GM19468 (cell line): Measurements from ENCODE around the gene FBXO10.
"Not testable (repeated sequence)": the region's sequence is repeated elsewhere in the genome, so short reads cannot be mapped to it uniquely, and the experiment has no call there.

Source experiments
- ATAC-seq: cut with Tn5 transposase; IDR thresholded peaks from one replicate; pipeline ENCODE4 v1.9.1; 2021; ENCODE audit warnings: mild to moderate bottlenecking, moderate library complexity, moderate number of reproducible peaks; ENCODE audit not compliant: unreplicated experiment; ENCODE audit errors: extremely low read depth

Gene FBXO10

DNA sequence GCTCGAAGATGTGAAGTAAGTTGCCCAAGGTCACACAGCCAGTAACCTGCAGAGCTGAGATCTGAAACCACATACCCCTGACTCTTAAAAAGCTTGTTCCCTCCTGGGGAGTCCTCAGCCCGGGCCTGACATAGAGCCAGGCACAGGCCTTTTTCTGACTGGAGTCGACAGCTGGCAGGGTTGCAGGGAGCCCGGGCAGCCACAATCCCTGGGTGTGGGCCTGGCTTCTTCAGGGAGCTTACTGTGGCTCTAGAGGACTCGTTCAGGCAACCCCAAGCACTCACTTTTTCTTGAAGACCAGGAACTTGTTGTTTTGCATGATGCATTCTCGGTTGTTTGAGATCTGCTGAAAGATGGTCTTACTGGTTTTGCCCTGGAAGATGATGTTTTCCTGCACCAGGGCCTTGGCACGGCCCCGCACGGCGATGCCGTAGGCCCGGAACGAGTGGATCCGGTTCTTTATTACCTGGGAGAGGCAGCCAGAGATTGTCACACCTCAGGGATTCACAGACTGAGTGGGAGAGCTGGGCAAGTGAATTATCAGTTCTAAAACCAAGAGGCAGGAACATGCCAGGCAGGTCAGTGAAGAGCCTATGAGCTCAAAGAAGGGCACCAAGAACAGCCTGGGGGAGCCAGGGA is 60.4 kb downstream of the FBXO10 start:
- no peak for ATAC-seq

DNA sequence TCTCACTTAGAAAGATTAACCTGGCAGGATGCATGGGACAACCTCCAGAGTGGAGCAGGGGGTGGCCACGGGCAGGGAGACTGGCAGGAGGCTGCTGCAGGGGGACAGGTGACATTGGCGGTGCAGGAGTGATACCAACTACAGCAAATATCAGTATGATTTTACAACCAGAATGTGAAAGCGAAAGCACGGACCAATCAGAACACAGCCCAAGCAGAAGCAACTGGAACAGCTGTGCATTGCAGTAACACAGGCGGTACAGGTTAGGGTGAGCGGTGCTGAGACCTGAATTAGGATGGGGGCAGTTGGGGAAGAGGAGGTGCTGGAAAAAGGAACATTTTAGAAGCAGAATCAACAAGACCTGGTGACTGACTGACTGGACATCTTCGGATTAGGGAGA is 61.2 kb downstream of the FBXO10 start:
- ATAC-seq, result no peak

DNA sequence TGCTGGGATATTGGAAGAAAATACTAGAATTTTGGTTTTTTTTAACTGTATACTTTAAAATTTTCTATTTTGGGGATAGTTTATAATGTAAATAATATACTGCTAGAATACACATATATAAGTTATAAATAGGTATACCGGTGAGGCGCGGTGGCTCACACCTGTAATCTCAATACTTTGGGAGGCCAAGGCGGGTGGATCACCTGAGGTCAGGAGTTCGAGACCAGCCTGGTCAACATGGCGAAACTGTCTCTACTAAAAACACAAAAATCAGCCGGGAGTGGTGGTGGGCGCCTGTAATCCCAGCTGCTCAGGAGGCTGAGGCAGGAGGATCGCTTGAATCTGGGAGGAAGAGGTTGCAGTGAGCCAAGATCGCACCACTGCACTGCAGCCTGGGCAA is 61.8 kb downstream of the FBXO10 start:
- not testable (repeated sequence) for ATAC-seq

DNA sequence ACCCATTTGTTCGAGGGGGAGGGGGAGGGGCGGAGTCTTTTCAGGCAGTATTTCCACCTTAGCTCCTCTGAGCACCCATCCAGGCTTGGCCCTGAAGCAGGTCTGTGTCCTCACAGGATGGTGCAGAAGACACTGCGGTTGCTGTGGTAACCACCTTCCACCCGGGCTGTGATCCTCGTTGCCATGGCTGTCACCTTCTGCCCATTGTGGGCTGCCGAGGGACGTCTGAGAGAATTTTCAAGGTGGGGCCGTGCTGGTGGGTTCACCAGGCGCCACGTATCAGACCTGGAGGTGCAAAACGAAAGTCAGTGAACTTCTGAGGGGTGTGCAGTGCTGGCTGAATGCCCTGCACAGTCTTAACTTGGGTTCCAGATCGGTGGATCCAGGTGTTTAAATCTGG is 63.7 kb downstream of the FBXO10 start:
- no peak for ATAC-seq

DNA sequence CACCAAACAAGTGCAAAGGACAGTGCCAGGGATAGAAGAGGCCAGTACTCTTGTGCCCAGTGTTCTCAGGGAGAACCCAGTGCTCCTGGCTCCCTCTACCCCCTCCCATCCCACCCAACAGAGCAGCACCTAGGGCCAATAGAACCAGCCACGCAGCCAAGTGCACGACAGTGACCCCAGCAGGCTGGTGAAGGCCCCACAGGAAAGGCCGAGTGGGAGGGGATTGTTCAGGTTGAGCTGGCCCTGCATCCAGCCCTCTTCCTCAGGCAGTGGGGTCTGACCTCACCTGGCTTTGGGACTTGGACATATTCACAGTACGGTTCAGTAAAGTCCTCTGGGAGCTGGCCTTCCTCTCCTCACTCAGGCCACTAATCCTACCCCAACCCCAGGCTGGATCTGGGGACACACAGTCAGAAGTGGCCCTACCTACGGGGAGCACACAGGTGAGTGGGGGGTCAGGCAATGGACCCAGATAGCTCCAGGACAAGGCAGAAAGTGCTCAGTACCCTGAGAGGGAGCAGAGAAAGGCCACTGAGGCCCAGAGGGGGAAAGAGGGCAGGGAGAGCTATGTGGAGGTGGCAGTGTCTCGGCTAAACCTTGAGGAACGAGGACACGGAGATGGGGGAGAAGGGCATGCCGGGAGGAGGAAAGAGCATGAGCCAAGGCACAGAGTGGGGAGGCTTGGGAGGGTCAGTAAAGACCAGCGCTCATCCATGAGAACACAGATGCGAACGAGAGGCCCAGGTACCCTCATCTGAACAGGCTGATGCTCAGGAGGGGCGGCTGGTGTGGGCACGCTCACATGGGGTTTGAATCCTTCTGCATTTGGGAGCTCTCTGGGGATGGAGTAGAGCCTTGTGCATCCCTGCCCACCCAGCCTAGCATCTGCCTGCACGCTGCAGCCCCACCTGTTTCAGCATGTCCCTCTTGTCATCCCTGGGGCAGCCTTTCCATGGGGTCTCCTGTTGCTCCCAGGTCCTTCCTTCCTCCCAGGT is 64.9 kb downstream of the FBXO10 start:
- ATAC-seq, result no peak

DNA sequence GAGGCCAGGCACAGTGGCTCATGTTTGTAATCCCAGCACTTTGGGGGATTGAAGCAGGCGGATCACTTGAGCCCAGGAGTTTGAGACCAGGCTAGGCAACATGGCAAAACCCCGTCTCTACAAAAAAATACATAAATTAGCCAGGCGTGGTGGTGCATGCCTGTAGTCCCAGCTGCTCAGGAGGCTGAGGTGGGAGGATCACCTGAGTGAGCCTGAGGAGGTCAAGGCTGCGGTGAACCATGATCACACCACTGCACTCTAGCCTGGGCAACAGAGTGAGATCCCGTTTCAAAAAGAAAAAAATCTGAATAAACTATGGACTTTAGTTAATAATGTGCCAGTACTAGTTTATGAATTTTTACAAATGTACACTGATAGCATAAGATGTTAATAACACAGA is 66.1 kb downstream of the FBXO10 start:
- not testable (repeated sequence) for ATAC-seq

DNA sequence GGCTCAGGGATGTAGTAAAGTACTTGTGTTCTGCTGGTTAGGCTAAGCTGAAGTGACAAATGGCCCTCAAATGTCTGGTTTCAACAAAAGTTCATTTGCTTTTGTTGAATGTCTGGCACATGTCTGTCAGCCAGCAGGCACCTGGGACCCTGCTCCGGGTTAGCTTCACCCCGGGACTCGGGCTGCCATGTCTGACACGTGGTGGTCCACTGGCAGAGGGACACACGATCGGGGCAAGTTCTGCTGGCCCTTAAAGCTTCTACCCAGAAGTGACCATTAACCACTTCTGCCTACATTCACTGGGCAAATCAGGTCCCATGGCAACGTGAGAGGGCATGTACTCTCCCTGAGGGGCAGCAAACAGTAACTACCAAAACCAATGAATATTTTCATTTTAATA is 66.6 kb downstream of the FBXO10 start:
- ATAC-seq, result no peak

DNA sequence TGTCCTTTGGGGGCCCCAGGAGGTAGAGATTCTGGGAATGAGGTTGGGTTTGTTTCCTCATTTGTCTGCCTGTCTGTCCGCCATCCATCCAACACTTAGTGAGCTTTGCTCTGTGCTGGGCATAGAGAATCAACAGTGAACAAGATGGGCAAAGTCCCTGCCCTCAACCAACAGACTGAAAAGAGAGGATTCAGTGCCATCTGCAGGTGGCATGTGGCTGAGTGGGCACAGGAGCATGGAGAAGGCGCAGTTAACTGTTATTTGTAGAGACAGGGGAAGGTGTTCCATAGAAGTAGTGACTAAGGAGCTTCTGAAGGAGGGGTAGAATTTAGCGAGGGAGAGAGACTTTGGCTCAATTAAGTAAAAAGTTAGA is 67.4 kb downstream of the FBXO10 start:
- ATAC-seq, result no peak

DNA sequence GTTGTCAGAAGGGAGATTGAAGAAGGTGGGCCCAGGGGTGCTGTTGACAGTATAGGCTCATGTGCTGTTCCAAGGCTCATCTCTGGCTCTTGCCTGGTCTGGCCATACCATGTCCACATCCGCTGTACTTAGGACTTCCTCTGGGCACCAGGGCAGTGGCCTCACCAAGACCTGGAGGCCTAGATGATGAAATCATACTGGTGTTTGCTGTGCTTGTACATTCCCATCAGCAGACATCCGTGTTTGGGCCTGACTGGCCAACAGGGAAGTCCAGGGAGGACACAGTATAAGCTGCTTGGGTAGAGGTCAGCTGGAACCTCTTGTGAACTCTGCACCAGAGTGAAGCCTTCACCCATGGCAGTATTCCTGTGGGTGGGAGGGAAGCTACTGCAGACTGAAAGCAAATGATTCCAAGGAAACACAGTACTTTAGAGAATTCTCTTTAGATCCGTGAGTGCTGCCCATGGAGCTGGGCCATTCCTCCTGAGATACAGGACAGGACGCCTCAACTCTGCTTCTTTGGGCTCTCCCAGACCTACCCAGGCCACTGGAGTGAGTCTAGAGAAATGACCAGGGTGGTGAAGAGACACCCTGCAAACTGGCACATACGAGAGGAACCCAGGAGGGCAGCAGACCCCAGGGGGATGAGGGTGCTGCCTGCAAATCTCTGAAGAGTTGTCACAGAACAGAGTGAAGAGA is 67.9 kb downstream of the FBXO10 start:
- ATAC-seq, result no peak

DNA sequence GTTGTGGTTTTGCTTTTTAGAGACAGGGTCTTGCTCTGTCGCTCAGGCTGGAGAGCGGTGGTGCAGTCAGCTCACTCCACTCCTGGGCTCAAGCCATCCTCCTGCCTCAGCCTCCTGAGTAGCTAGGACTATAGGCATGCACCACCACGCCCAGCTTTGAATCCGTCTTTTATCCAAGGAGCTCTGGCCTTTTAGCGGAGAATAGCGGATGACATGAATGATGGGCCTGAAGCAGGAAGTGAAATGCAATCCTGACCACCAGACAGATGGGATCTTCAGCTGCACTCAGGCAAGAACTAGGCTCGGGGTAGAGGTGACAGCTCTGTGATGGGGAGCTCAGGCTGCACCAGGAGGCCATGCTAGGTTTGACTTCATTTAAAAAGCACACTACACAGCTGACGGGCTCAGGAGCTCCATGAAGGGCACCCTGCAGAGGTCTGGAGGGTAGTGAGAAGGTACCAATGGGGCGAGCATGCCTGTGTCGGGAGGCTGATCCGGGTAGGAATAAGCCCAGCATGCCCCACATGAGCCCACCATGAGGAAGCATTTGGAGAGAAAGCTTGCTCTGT is 68.5 kb downstream of the FBXO10 start:
- no peak for ATAC-seq

DNA sequence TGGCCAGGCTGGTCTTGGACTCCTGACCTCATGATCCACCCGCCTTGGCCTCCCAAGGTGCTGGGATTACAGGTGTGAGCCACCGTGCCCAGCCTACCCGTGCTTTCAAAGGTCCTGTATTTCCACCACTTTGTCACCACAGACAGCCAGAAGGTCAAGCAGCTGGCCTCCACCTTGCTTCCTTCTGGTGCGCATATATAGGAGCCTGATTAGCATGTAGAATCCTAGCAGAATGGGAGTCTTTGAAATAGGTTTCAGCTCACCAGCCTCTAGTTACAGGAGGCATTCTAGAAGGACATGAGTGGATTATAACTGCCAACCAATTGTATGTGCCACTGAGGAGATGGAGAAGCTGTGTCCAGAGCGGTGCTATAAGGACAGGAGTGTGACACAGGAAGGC is 71.6 kb downstream of the FBXO10 start:
- ATAC-seq, result no peak

DNA sequence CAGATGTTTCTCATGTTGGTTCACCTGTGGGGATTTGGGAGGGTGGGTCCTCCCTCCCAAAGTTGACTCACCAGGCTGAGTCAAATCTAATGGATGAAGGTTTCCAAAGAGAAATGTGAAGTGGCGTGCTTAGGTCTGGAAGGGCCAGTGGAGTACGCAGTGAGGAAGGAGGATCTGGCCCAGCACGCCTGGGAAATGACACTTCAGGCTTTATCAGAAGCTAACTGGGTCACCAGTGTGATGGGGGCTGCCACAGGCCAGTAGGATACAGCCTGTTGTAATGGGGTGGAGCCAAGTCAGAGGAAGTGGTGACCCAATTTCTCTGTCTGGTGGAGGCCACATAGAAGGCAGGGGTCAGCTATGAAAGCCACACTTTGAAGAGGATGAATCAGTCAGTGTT is 72.4 kb downstream of the FBXO10 start:
- ATAC-seq, result no peak

DNA sequence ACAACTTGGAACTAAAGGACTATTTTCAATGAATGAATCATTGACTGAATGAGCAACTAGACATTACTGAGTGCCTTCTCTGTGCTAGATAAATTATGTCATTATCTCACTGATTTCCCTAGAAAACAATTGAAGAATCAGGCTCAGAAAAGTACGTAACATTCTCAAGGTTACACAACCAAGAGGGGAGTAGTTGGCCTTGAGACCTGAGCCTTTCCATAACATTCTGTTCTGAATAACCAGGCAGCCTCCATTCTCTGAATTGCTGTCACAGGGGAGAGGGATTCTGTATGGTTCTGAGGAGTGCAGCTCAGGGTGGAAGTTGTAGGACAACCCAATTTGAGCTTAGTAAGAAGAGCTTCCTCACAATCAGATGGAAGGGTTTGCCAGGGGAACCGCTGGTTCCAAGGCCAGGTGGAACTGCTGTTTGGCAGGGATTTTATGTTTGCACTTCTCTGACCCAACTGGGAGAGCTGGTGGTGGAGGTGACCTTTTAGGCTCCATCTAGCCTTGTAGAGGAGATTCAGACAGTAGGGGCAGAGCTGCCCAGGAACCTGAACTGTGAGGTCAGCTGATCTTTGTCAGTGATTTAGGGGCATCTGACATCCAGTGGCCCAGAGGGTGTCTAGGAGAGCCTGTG is 74.1 kb downstream of the FBXO10 start:
- no peak for ATAC-seq

DNA sequence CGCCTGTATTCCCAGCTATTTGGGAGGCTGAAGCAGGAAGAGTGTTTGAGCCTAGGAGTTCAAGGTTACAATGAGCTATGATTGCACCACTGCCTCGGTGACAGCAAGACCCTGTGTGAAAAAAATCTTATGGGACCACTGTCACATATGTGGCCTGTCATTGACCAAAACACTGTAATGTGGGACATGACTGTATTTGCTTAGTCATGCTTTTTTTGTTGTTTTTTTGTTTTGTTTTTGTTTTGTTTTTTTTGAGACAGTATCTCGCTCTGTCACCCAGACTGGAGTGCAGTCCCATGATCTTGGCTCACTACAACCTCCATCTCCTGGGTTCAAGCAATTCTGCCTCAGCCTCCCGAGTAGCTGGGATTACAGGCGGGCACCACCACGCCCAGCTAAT is 76.9 kb downstream of the FBXO10 start:
- no peak for ATAC-seq

DNA sequence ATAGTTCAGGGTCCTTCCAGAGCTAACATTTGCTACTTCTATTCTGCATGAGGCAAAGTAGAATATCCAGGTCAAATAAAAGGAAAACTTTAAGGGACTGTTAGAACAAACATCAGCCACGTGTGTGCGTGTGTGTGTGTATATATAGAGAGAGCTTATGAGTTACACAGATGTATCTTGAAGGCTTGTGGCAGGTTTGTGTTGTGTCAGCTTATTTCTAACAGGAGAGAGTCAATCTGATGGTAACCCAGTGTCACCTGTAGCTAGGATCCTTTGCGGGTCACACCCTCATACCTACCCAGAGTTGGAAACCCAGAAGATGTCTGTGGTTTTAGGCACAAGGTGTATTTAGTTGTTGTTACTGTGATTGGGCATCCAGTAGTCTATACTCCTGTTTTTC is 77.7 kb downstream of the FBXO10 start:
- no peak for ATAC-seq

DNA sequence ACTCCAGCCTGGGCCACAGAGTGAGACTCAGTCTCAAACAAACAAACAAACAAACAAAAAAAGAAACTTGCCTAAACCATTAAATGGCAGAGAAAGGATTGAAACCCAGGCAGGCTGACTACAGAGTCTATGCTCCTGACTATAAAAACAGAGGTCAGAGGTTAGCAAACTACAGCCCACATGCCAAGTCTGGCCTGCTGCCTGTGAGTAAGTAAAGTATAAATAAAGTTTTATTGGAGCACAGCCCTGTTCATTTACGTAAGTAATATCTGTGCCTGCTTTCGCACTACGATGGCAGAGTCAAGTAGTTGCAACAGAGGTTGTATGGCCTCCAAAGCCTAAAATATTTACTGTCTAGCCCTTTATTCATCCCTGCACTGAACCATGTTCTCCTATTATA is 78.9 kb downstream of the FBXO10 start:
- no peak for ATAC-seq

DNA sequence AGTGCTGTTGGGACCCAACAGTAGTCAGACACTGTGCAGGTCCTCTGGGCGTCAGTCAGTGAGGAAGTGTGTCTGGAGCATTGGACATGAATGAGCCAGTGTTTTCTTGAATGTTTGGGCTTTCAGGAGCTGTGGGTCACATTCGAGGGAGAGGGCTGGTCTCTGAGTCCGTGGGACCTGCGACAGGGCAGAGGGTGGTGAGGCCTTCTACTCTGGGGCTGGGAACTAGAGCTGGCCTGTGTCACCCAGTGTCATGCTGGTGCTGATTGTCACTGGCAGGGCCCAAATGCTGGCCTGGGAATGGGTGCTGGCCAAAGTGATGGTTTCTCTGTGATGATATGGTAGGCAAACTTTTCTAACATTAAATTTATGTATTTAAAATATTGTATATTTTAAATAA is 80.2 kb downstream of the FBXO10 start:
- no peak for ATAC-seq

DNA sequence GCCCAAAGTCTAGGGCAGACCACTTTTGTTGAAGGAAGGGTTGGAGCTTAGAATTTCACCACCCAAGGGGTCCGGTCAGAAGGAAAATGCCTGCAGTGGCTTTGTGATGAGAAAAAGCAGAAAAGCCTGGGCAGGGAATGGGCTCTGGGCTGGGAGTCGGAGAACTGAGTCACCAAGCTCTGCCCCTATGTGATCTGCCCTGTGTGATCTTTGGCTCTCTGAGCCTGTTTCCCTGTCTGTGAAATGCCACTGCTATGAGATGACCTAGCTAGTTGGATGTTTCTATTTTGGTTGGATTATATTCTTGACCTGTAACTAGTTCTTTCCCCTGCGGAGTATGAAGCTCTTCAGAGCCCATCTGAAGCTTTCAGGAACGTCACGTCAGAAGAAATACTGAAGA is 80.6 kb downstream of the FBXO10 start:
- no peak for ATAC-seq

DNA sequence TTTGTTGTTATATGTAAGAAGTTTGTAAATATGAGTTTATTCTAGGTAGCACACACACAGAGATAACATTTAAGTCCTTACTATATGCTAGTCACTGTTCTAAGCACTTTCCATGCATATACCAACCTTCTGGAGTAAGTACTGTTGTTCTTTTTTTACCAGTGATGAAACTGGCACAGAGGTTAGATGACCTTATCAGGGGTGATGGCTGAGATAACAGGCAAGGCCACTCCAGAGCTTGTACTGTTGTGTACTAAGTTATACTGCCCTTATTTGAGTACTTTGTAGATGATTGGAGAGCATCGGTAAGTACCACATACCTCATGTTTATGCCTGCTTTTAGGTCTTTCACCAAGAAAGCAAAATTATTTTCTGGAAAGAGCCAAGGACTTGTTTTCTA is 84.2 kb downstream of the FBXO10 start:
- no peak for ATAC-seq
